HG02610 (cell line): ENCODE data around the gene ANAPC2.

ENCODE experiments used
- ATAC-seq: cut with Tn5 transposase; IDR thresholded peaks from one replicate; pipeline ENCODE4 v1.9.1; 2021; ENCODE audit warnings: mild to moderate bottlenecking, moderate library complexity; ENCODE audit not compliant: unreplicated experiment

Gene ANAPC2

DNA sequence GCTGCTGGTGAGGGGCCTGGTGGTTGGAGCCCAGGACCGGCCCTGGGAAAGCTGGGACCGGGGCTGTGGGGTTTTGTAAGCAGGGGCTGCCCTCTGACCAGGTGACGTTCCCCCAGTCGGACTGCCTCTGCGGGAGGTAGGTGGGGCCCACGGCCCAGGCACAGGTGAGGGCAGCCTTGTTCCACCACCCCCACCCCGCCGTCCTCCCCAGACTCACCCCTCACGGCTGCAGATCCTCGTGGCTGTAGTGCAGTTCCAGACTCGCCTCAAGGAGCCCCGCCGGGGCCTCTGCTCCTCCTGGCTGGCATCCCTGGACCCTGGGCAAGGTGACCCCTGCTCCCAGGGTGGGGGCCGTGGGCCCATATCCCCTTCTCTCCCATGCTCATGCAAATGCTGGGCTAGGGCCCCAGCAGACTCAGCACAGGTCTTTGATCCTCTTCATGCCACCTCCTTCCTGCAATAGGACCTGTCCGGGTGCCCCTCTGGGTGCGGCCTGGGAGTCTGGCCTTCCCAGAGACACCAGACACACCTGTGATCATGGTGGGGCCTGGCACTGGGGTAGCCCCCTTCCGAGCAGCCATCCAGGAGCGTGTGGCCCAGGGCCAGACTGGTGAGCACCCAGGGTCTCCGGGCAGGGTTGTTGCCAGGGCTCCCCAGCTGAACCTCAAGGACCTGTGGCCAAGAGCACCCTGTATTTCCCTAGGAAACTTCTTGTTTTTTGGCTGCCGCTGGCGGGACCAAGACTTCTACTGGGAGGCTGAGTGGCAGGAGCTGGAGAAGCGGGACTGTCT lies 27.0 kb upstream of the ANAPC2 start:
- ATAC-seq = no peak

DNA sequence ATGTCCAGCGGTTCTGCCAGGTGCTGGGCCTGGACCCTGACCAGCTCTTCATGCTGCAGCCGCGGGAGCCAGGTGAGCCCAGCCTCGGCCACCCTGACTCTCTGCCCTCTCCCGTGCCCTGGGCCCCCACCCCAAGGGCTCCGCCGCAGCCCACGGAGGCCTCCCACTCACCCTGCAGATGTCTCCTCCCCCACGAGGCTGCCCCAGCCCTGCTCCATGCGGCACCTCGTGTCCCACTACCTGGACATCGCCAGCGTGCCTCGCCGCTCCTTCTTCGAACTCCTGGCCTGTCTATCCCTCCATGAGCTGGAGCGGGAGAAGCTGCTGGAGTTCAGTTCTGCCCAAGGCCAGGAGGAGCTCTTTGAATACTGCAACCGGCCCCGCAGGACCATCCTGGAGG lies 26.3 kb upstream of the ANAPC2 start:
- ATAC-seq = no peak

DNA sequence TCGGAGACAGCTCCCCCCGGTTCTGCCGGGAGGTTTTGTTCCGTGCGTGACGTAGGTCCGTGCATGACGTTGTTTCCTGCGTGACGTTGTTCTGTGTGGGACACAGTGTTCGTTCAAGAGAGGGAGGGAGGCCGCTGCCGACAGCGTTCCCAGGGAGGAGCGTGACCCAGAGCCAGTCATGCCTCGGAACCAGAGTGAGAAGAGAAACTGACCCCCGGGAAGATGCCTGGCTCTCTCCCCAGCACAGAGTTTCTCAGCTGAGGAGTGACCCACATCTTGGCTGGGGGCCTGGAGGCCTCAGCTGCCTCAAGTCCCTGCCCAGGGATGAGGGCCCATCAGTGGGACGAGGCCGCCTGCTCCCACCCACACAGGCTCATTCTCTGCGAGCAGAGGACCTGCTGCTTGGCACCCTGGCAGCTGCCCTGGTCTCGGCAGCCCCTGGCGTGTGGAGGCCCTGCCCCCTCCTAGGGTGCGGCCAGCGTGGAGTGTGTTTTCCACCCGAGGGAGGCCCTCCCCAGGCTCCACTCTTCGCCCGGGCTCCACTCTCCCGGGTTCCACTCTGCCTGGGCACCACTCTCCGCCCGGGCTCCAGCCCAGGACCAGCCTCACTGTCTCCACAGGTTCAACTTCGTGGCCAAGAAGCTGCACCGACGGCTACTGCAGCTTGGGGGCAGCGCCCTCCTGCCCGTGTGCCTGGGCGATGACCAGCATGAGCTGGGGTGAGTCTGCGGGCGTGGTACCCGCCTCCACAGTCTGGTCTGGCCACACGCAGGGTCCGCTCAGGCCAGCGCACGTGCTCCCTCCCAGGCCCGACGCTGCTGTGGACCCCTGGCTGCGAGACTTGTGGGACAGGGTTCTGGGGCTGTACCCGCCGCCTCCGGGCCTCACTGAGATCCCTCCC lies 25.1 kb upstream of the ANAPC2 start:
- no peak for ATAC-seq

DNA sequence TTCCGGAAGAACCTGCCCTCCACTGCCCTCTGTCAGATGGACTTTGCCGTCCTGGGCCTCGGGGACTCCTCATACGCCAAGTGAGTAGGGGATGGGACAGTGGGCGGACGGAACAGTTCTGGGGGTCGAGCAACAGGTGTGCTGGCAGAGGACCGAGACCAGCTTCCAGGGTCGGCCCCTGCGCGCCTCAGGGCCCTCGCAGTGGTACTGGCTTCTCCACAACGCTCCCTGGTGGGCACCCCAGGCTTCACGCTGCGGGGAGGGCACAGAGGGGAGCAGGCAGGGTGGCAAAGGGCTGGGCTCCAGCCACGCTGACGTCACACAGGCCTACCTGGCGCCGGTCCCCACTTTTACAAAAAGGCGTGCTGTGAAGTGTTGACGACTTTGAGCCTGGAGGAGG lies 24.2 kb upstream of the ANAPC2 start:
- ATAC-seq = no peak

DNA sequence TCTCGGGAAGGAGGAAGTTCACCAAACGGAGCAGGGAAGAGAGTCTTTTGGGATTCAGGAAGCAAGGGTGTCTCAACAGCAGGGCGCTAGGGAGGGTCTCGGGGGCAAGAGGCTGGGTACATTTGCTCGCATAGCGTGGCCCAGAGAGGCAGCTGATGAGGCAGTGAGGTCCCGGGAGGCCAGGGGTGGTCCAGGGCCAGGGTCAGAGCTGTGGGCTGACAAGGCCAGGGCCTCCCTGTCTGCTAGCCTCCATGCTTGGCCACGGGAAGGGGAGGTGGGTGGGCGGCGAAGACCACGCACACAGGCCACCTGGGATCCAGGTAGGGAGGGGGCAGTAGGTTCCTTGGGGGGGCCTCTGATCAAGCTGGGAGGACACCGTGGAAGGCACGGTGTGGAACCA lies 23.2 kb upstream of the ANAPC2 start:
- ATAC-seq = no peak

DNA sequence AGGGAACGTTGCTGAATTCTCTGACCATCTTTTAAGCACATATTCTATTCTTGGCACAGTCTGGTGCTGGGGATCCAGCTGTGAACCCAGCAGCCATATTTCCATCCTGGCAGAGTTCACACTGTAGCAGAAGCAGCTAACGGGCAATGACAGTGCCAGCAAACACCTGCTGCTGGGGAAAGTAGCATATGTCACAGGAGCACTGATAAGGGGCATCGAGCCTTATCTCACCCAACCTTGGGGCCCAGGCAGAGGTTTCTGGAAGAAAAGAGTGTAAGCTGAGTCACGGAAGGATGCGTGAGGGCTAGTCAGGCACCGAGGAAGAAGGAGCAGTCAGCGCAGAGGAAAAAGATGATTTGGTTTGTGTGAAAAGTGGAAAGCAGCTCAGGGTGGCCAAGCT lies 18.2 kb upstream of the ANAPC2 start:
- no peak for ATAC-seq

DNA sequence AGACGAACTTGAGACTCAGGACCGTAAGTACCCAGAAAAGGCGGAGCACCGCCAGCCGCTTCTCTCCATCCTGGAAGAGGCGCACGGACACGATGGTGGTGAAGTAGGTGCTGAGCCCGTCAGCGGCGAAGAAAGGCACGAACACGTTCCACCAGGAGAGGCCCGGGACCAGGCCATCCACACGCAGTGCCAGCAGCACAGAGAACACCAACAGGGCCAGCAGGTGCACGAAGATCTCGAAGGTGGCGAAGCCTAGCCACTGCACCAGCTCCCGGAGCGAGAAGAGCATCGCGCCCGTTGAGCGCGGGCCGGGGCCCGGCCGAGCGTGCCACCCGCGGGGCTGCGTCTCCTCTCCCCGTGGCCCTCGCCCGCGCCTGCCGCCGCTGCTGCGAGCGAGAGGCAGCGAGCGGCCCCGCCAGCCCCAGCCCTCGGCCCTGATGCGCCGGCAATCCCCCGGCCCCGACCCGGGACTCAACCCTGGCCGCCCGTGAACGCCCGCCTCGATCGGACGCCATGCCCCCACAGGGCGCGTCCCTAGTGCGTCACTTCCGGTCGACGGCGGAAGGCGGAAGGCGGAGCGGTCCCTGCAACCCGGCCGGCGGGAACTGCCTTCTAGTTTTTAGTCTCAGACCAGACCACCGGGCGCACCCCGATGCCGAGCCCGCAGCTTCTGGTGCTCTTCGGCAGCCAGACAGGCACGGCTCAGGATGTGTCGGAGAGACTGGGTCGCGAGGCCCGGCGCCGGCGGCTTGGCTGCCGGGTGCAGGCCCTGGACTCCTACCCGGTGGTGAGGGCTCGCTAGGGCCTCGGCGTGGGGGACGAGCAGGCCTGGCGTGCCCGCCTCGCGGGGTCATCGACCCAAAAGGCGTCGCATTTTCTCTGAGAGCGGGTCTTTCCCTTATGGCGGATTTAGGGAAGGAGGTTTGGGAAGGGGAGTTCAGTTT lies 17.0 kb upstream of the ANAPC2 start, which contains the start of the genes NDOR1 and TMEM203:
TSS of gene NDOR1 (plus strand) at position 575 of the 944 bp plus-strand sequence. CDS start at position 653, 78 bp downstream.
TSS of gene TMEM203 (minus strand) at position 523 of the 944 bp plus-strand sequence. CDS start at position 289, 234 bp downstream.
- ATAC-seq = peak; percentile 44

DNA sequence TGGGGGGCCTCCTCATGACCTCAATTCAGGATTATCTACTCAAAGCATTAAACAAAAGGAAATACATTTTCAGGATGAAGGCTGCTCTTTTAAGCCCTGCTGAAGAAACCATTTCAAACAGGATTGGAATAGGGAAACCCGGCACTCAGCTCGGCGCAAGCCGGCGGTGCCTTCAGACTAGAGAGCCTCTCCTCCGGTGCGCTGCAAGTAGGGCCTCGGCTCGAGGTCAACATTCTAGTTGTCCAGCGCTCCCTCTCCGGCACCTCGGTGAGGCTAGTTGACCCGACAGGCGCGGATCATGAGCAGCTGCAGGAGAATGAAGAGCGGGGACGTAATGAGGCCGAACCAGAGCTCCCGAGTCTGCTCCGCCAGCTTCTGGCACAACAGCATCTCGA lies 16.4 kb upstream of the ANAPC2 start:
- no peak for ATAC-seq

DNA sequence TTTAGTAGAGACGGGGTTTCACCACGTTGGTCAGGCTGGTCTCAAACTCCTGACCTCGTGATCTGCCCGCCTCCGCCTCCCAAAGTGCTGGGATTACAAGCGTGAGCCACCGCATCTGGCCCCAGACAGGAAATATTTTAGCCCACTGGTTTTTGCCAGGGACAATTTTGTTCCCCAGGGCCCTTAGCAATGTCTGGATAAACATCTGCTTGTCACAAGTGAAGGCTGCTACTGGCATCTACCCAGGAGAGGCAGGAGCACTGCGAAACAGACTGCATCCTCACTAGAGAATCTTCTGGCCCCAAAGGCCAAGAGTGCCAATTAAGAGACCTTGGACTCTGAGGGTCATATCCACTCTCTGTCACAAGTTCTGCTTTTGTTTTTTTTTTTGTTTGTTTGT lies 14.6 kb upstream of the ANAPC2 start:
- no peak for ATAC-seq

DNA sequence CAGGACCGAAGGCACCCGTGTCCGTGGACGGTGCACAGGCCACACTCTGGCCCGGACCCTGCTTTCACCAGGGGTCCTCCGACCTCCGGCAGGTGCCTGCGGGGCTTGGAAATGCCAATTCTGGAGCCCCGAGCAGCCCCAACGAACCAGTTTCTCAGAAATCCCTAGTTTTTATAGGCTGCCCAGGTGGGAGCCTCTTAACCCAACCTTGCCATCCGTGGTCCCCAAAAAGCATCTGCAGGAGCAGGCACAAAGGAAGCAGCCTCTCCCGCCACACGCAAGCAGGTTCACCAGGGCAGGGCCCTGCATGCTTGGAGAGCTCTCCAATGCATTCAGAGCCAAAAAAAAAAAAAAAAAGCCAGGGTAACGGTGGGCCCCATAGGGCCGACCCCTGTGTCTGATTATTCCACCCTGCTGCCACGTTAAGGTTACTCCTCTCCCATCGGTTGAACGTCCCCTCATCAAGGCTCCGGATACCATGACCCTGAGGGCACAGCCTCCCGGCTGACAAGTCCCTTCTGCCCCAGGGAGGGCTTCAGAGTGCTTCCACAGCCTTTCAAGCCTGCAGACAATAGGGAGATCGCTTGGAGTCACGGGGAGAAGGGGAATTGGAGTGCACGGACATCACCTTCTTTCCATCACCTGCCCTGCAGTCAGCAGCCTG lies 13.0 kb upstream of the ANAPC2 start:
- no peak for ATAC-seq

DNA sequence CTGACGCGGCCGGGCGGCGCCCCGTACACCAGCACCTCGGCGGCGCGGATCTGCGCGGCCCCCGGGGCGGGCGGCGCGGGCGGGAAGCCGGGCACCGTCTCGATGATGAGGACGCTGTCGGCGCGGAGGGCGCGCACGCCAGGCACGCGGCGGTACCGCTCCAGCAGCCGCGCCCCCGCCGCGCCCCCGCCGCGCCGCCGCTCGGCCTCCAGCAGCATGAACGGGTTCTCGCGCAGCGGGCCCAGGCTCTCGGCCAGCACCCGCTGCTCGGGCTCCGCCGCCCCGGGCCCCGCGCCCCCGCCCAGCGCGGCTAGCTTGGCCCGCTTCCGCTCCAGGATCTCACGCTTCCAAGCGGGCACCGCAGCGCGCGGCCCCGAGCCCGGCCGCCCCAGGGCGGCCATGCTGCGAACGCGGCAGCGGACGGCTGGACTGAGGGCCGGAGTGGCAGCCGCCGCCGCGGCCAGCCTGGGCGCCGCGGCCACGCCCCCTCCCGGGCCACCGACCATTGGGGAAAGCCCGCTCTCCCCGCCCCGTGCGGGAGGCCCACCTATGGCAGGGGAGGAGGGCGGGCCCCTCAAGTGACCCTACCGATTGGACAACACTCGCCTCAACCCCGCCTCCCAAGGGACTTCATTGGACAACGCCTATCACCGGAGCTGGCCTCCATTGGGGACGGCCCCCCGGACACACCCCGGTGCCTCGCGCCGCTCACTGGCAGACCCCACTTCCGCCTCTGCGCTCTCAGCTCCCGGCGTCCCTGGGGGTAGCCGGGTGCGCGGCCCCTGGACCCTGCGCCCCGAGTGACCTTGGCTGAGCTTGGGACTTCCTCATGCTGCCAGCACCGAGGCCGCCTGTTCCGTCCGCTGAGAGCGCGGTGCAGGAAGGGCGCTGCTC lies 12.2 kb upstream of the ANAPC2 start, which contains the start of gene TPRN:
TSS of gene TPRN (minus strand) at position 431 of the 894 bp plus-strand sequence. CDS start at position 401, 30 bp downstream.
- peak; percentile 86 for ATAC-seq

DNA sequence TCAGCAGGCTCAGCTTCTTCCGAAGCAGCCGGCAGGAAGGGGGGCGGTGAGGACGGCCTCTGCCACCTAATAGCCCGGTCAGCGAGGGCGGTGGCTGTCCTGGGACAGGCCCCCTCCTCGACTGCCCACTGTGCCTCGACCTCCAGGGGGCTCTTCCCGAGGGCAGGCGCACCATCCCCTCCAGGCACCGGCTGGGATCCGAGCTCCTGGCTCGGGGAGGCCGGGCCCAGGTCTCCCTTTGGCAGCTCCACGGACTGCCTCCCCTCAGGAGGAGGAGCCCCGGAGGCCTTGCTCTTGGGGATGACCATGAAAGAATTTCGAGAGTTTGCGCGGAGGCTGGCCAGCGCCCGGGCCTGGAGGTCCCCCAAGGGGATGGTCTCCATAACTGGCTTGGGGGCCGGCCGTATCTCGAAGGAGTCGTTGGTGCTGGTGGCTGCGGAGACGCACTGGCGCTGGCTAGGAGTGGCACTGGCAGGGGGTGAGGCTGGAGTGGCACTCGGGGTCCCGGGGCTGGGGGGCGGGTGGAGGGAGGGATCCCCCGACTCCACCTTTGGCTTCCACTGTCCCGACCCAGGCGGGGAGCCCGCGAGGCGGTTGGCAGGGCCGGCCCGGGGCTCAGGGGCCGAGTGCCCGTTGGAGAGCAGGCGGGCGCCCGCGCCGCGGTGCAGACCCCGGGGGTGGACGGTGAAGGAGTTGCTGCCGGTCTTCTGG lies 11.2 kb upstream of the ANAPC2 start:
- no peak for ATAC-seq

DNA sequence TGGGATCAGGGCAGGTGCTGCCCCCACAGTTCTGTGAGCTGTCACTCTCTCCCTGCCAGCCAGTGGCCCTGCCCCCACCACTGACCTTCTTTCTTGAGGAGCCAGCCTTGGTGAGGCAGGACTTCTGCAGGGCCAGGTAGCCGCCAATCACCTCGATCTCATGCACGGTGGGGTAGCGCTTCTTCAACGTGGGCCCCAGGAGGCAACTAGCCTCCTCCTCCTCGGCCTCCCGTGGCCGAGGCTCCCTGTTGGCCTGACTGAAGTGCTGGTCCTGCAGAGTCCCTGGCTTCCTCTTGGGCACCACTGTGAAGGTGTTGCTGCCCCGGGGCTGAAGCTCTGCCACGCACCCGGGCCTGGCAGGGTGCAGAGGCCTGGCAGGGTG lies 10.5 kb upstream of the ANAPC2 start:
- ATAC-seq = no peak

DNA sequence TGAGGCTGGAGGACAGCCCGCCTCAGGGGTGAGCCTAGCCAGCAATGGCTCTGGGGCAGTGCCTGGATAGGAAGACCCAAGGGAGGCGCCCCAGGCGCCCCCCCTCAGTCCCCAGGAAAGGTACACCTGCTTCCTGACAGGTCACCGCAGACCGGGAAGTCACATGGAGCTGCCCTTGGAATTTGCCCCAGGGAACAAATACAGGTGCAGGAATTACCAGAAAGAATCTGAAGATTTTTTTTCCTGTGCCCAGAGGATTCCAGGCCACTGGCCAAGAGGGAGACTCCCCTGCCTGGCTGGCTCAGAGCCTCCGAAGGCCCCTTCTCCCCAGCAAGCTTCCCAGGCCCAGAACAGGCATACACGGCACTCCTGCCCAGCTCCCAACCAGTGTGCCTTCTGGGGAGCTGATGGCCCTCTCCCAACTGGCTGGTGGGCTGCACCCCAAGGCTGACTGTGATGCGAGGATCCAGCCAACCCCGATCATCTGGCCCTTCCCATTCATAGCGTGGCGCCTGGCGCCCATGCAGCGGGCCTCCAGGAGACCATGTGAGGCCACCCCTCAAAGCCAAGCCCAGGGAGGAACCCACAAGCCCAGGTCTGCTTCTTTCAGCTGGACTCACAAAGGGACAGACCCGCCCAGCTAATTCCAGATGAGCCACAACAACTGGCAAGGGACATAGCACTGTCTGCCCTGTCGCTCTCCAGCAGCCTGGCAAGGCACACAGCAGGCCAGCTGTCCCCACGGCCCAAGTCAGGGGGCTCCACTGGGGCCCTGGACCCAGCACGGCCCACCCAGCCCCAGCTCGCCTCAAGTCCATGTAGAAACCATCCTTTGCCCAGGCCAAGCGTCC lies 9.9 kb upstream of the ANAPC2 start:
- ATAC-seq = no peak

DNA sequence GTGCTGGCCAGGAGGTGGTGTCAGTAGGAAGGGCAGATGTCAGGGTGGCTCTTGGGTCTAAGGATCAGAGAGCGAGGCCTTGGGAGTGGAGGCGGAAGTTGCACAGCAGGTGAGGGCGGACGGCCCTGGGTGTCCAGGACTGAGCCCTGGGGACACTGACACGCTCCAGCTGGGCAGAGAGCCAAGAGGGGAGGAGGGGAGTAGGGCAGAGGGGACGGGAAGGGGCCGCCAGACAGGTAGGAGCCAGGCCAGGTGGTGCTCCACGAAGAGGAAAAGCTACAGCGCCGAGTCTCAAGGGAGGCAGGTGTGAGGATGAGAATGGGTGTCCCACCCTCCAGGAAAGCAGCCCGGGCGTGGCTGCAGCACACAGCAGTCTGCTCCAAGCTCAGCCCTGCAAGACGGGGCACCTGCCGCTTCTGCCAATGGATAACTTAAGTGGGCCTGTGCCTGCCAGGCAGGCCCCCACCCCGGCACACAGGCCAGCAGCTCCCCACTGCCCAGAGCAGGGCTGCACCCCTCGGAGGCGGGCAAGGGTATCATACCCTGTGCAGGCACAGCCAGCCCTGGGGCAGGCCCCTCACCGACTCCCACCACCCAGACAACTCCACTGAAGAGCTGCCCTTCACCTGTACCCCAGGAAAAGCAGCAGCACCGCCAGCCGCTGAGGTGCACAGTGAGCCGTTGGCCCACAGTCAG lies 7.3 kb upstream of the ANAPC2 start:
- no peak for ATAC-seq

DNA sequence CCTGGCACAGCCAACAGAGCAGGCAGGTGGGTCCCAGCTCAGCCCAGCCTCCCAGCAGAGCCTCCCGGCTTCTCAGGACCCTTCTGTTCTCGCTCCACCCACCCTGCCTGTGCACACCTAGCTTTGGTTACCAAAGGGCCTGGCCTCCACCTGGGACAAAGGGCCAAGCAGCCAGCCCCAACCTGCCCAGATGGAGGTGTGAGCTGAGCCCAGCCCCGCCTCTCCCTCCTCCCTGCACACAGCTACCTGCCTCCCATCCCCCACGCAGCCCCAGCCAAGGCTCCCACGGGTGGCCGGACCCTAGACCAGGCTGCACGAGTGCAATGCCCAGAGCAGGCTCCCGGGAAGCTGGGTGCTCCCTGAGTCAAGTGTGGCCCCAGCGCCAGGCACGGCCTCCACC lies 6.5 kb upstream of the ANAPC2 start:
- ATAC-seq = no peak

DNA sequence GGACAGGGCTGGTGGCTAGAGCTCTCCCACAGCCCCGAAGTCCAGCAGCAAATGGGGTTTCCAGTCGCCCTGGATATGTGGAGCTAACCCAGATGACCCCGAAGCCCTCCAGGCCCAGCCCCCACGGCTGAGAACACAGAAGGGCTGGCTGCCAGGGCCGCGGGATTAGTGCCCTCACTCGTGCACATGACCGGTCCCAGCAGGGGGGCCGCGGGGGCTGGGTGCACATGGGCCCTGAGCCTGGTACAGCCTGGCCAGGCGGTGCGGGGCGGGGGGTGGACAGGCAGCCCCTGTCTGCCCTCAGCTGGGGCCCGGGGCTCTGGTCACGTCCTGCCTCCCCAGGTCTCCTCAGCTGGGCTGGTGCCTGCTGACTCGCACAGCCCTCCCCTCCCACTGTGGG lies 6.0 kb upstream of the ANAPC2 start:
- ATAC-seq = no peak
